ENCODE data around the gene FBXO22.
"Not testable (repeated sequence)": the region's sequence is repeated elsewhere in the genome, so short reads cannot be mapped to it uniquely, and the experiment has no call there.

FBXO22 gene

DNA sequence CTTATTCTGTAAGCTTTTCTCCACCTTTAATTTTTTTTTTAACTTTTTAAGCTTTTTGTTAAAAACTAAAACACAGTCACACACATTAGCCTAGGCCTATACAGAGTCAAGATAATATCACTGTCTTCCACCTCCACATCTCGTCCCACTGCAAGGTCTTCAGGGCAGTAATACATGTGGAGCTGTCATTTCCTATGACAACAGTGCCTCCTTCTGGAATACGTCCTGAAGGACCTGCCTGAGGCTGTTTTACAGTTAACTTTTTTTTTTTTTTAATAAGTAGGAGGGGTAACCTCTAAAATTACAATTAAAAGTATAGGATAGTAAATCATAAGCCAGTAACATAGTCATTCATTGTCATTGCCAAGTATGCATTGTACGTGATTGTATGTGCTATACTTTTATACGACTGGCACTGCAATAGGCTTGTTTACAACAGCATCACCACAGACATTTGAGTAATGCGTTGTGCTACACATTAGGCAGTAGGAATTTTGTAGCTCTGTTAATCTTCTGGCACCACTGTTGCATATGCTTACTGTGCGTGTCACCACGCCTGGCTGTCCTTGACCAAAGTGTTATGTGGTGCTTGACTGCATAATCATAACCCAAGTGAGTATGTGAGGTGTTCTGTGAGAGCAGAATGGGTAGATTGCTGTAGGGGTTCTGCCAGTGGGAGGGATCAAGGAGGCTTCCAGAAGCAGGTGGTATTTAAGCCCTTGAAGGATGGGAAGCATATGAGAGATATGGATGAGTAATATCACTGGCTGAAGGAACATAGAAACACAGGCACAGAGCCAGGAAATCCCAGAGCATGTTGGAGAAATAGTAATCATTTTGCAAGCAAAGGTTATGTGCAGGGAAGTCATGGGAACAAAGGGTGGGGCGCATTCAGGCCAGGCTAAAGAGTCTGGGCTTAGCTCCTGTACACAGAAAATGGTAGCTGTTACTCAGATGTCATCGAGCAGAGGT, 18.3 kb downstream of the FBXO22 start:
- peak; percentile 11 to 48 (median 43) for DNase-seq

GRCh38 chr15:75923756-75924155, 20.1 kb downstream of the FBXO22 start:
- no peak for DNase-seq

DNA sequence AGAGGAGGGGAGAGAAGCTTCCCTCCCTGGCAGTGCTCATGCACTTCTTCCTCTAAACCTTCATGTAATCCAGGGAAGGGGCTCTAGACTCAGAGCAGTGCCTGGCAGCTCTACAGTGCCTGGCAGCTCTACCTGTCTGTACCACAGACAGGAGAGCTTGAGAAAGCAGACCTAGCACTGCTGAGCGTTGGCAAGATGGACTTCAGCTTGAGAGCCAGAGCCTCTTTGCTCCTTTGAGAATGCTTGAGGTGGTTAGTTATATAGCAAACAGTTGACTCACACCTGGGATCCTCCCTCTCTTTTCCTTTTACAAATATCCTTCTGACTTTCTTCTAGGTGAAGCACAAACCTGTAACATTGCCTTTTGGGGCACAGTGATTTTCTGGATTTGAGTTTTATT, 20.9 kb downstream of the FBXO22 start:
- DNase-seq, result no peak

DNA sequence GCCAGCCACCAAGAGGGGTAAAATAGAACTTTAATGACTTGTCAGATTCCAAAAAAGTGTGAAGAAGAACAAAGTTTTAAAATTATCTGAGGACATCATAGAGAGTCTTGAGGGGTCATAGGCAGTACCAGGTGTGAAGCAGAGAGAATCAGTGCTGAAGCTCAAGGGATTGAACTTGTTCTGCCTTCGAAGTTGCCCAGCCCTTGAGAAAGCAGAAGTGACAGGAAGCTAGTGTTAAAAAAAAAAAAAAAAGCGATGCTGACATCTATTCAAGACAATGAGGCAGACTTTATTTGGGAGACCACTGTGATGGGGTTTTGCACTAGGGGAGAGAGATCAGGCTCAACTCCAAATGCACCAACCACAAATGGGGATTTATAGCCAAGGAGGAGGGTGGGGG, 21.8 kb downstream of the FBXO22 start:
- peak; percentile 15 to 45 (median 26) for DNase-seq

DNA sequence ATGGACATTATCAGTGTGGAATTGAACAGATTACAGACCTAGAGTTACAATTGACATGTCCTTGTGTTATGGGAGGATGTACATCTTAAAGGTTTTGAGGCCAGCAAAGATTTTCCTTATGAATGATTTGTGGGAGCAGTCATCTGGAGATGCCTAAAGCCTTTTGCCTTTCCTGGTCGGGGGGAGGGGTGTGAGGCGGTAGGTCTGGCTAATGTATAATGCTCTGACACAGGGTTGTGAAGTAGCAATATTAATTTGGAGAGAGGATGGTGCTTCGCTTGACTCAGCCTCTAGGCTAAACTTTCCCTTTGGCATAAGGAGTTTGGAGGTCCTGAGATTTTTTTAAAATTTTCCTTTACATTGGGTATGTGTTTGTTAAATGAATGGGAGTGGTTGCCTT, 23.3 kb downstream of the FBXO22 start:
- DNase-seq, result no peak

DNA sequence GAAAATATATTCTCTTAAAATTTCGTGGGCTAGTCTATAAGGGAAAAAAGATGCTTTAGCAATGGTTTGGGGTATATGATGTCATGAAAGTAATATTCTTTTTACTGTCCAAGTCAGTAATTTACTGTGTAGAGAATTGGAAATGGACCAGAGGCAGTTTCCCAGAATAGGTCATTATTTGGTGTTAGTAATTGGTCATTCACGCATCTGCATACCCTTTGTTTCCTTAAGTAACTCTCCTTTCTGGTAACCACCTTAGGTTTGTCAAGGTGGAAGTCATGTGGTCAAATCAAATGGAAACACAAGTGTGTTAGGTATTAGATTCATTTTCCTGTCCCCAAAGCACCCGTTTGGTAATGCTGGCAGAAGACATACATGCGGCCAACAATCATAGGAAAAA, 23.9 kb downstream of the FBXO22 start:
- no peak for DNase-seq

- peak in 1 of 4 experiments; percentile 6 for DNase-seq
Measured at GRCh38 chr15:75928680-75929608, 25.3 kb downstream of the FBXO22 start.

DNA sequence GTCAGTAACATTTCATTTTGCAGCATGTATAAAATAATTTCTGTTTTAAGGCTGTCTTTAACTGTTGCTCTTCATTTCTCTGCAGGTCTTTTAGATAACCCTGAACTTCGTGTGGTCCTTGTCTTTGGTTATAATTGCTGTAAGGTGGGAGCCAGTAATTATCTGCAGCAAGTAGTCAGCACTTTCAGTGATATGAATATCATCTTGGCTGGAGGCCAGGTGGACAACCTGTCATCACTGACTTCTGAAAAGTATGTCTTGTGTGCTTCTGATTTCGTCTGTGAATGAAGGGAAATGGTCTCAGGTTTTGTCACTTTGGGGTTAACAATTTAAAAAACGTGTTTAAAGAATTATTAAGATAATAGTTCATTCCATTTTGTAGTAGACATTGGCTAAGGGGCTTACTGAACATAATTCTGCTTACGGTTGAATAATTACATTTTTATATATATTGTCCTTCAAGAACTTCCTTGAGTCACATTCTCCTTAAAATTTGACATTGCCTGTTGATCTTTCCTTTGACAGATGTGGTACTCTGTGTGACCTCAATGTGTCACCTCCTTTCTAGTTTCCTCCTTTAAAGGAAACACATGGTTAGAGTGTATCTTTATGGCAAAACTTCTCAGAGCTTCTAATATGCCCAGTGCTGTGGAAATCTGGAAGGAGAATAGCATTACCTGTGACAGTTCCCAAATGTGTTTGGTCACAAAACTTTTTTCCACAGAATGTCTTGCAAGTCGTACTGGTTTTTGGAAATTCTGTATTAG, 26.3 kb downstream of the FBXO22 start:
- DNase-seq, result no peak

DNA sequence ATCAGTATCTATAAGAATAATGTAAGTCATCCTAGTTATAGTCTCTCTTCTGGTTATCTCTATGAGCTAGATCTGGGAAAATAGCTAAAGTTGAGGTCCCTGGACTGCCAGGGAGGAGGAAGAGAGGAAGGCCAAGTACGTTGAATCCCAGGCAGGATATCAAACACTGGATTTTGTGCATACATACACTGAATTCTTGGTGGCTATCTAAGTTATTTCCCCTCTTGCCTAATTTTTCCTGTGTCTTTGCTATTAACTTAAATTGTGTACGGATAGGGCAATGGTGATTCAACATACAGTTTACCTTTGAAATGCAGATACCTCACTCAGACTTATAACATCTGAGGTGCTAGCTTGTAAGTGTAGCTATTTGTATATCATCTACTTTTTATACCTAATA, 27.2 kb downstream of the FBXO22 start:
- no peak for DNase-seq

DNA sequence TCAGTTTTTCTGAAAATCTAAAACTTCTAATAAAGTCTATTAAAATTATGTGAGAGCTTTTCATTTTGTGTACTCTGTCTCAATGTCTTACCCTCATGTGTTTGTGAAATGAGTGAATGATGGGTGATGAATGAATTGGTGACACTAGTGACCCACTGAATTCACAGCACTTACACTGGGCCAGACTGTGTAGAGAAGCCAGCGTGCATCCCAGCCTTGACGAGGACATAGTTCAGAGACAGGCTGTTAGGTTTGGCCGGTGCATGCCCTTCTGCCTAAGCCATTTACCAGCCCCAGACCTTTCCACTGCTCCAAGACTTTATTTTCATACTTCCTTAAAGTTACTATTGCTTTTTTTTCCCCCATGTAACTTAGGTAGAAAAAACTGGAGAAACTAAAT, 38.8 kb downstream of the FBXO22 start:
- no peak for DNase-seq

DNA sequence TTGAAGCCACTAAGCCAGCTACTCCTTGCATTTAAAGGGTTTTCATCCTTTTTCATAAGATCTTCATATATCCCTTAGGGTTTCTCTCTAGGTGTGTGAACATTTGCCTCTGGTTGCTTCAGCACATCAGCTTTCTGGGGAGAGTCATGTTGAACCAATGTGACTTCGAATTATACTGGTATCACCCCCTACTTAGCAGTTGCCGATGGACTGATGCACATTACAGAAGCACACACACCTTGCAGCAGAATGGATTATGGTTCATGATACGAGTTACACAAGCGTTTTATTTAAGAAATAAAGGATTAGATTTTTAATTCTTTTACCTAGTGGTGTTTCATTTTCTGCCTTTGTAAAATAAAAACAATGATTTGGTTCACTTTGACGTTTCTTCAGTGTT, 39.6 kb downstream of the FBXO22 start:
- DNase-seq, result no peak

DNA sequence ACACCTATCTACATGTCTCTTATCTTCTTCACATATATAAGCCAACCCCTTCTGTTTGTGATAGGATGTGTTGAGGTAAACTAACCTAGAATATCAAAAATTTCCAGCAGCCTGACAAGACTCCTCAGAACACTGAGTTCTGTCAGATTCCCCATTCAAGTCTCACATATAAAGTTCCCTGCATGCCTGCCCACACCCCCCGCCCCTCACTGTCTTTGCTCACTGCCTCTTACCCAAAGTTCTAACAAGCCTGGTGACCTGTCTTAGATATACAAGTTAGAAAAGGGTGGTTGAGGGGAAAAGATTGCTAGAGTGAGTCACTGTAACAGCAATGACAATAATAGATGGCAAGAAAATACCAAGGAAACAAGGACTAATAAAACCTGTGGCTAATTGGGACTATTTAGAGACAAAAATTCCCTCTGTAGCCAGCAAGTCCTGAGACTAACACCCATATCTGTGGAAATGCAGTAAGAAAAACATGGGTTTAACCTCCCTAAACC, 40.1 kb downstream of the FBXO22 start:
- peak in 3 of 4 experiments; percentile 18 to 25 (median 24) for DNase-seq

- DNase-seq, result peak; percentile 57 to 84 (median 70)
Measured at GRCh38 chr15:75945953-75946352, 42.3 kb downstream of the FBXO22 start.

DNA sequence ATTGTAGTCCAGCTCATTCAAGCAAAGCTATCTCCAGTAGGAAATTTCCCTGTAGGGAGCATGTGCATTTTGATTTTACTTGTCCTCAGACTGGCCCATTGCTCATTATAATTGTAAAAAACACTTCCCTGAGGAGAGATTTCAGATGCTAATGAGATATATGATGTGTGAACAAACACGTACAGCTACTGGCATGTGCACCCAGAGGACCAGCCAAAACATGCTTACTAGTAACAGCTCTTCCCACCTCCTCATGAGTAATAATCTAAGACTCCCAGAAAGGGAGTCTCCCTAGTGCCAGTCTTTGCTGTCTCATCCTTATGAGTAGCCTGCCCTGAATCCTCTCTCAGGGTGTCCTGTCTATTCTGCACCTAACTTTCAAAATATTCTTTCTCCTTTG, 43.4 kb downstream of the FBXO22 start:
- peak; percentile 39 to 74 (median 52) for DNase-seq

- DNase-seq, result no peak
Measured at GRCh38 chr15:75948761-75949296, 45.2 kb downstream of the FBXO22 start.

DNA sequence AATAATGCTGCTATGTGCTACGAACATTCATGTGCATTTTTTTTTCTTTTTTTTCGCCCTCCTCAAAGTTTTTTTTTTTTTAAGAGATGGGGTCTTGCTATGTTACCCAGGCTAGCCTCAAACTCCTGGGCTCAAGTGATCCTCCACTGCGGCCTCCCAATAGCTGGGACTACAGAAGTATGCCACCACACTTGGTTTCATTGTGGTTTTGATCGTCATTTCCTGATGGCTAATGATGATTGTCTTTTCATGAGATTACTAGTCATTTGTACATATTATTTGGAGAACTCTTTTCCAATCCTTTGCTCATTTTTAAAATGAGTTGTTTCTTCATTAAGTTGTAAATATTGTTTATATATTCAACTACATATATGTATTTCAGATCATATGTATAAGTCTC, 48.8 kb downstream of the FBXO22 start:
- DNase-seq, result peak in 3 of 4 experiments; percentile 15 to 50 (median 36)

- DNase-seq, result no peak
Measured at GRCh38 chr15:75955720-75956119, 52.0 kb downstream of the FBXO22 start.

GRCh38 chr15:75961331-75961730, 57.7 kb downstream of the FBXO22 start:
- no peak for DNase-seq

GRCh38 chr15:75966073-75966472, 62.4 kb downstream of the FBXO22 start:
- DNase-seq, result peak in 2 of 4 experiments; percentile 31 to 35

DNA sequence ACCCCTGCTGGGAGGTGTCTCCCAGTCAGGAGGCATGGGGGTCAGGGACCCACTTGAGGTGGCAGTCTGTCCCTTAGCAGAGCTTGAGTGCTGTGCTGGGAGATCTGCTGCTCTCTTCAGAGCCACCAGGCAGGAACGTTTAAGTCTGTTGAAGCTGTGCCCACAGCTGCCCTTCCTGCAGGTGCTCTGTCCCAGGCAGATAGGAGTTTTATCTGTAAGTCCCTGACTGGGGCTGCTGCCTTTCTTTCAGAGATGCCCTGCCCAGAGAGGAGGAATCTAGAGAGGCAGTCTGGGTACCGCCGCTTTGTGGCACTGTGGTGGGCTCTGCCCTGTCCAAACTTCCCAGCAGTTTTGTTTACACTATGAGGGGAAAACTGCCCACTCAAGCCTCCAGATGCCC, 73.1 kb downstream of the FBXO22 start:
- DNase-seq, result not testable (repeated sequence)

- no peak for DNase-seq
Measured at GRCh38 chr15:75981149-75981815, 77.6 kb downstream of the FBXO22 start.

Data from suppressor macrophage (primary cell).